Tibial nerve (tissue), 4 donors: ENCODE measurements around the gene RAD9B.
"Not testable (repeated sequence)": the region's sequence is repeated elsewhere in the genome, so short reads cannot be mapped to it uniquely, and the experiment has no call there.

Experiments
- CTCF ChIP-seq, 5 experiments: fragments of 200-600 bp in 3 of 5; fragments of 450-650 bp in 2 of 5; sonication (generic) in 3 of 5; IDR thresholded peaks; one replicate each; pipeline ENCODE4 v1.5.1; 2016 to 2019; ENCODE audit warnings: antibody characterized with exemption in 5 of 5, mild to moderate bottlenecking in 3 of 5, moderate library complexity in 2 of 5
- EP300 ChIP-seq, 2 donors: sonication (generic); formaldehyde crosslinking; IDR thresholded peaks; one replicate each; pipeline ENCODE4 v1.6.1; 2017; ENCODE audit warnings: antibody characterized with exemption in 2 of 2, mild to moderate bottlenecking in 1 of 2
- POLR2A ChIP-seq, 2 donors: fragments of 450-650 bp; IDR thresholded peaks; one replicate each; pipeline ENCODE4 v1.6.1; 2017; ENCODE audit warnings: antibody characterized with exemption in 2 of 2, mild to moderate bottlenecking in 2 of 2, moderate library complexity in 2 of 2

GRCh38 chr12:110518014-110518413, 15.9 kb downstream of the RAD9B start:
- TF ChIP-seq CTCF, POLR2A, EP300 (IDR thresholded peaks at IDR 0.05): not testable (repeated sequence)
